GM18511 (cell line): ENCODE results near the gene KIRREL1.

ENCODE experiments used
- ATAC-seq: cut with Tn5 transposase; IDR thresholded peaks from one replicate; pipeline ENCODE4 v1.9.1; 2021; ENCODE audit warnings: mild to moderate bottlenecking, moderate library complexity; ENCODE audit not compliant: unreplicated experiment

Gene KIRREL1

GRCh38 chr1:158102881-158103674, 109.6 kb downstream of the KIRREL1 start:
- no peak for ATAC-seq

DNA sequence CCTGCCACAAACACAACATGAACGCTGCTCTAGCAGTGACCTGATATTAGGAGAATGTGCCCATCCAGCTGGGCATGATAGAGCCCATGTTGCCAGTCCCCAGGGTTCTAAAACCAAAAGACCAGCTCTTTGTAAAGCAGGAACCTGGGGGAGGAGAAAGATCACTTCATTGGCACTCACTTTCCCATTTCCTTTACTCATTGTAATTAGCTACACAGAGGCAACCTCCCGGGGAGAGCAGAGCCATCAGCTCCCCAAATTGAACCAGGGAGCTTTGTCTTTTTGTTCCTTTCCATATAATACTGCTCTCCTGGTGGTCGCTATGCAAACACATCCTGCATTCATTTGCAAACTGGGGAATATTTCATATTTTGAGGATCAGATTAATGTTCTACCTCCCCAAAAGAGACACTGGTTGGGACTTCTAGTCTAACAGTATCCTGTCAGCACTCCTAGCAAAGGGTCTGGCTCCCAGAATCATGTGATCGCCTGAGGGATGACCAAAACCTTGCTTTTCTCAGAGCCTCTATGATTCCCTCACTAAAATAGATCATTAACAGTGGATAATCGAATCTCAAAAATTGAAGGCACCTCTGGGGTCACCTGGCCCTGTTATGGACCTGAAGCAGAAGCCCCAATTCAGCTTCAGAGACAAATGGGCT, 110.5 kb downstream of the KIRREL1 start:
- no peak for ATAC-seq

GRCh38 chr1:158104891-158105290, 111.4 kb downstream of the KIRREL1 start:
- ATAC-seq = no peak

GRCh38 chr1:158105352-158106095, 112.1 kb downstream of the KIRREL1 start:
- no peak for ATAC-seq

GRCh38 chr1:158107916-158108315, 114.5 kb downstream of the KIRREL1 start:
- no peak for ATAC-seq

GRCh38 chr1:158112994-158113758, 119.7 kb downstream of the KIRREL1 start:
- no peak for ATAC-seq

GRCh38 chr1:158113759-158114127, 120.3 kb downstream of the KIRREL1 start:
- ATAC-seq = no peak

GRCh38 chr1:158115126-158115525, 121.7 kb downstream of the KIRREL1 start:
- peak; percentile 95 for ATAC-seq

GRCh38 chr1:158116311-158117167, 123.1 kb downstream of the KIRREL1 start:
- ATAC-seq = no peak

GRCh38 chr1:158117854-158118704, 124.6 kb downstream of the KIRREL1 start:
- no peak for ATAC-seq

DNA sequence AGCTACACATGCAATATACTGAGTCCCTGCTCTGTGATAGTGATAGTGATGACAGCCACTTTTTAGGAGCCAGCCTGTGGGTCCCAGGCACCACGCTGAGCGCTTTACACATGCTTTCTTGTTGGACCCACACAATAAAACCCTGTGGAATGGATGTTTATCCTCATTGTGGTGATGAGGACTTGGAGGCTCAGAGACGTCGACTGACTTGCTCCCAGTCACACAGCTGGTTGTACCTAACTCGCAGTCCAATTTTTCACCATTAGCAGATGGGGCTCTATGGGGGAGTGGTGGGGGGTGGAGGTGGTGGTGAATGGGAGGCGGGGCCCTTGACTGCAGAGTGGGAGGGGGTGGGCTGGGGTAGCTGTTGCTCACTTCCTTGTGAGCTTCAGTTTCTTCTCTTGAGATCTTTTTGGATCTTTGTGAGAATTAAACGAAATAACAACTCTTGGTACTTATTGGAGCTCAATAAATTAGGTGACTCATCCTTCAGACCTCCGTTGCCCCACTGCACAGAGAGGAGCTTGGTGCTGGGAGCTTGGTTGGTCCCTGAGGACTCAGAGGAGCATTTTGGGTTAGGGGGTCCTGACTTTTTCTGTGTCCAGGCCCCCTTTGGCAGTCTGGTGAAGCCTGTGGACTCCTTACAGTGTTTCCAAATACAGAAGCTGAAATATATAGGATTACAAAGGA, 125.4 kb downstream of the KIRREL1 start:
- ATAC-seq = no peak

DNA sequence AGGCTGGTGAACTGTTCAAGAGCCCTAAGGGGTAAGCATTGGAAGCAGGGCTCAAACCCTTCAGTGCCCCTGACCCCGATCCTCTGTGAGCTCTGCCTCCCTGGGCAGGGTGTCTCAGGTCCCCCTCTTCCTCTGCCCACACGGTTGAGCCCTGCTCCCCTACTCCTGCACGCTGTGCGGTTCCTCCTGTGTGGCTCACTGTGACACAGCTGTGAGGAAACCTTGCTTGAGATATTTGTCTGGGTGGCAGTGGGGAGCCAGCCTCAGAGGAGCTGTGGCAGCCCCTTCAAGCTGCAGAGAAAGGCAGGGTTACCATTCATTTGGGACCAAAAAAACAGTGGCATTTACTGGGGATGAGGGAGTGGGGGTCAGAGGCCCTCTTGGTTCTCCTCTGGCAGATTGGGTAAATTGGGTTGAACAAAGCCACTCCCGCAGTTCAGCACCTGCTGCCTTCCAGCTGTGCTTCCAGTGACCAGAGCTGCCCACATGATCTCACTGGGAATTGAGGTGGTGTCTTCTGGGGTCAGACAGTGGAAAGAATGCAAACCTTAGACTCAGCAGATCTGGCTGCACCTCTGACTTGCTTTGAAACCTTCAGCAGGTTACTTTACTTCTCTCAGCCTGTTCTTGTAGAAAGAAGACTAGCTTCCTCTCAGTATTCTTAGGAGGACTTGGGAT, 126.7 kb downstream of the KIRREL1 start:
- ATAC-seq = no peak

GRCh38 chr1:158121604-158122254, 128.3 kb downstream of the KIRREL1 start:
- no peak for ATAC-seq

DNA sequence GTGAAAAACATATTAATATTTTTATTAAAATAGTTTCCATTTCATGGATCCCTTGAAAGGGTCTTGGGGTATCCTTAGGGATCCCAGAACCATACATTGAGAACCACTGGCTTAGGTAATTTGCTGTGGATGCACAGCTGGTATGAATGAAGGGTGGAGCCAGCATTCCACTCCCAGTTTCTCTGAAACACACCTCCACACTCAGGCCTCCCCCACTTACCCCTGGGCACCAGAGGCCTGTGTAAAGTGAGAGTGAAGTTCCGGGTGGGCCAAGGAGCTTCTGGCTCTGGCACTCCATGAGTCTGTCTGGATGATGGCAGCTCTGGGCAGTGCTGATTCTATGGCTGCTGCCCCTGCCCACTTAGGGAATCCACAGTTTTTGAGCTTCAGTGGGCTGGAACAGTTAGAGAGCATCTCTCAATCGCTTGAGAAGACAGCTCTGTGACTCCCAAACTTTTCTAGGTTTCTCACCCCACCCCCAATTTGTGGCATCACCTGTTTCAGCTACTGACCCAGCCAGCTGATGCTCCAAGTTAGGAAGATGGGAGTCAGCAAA, 129.5 kb downstream of the KIRREL1 start:
- ATAC-seq = no peak

DNA sequence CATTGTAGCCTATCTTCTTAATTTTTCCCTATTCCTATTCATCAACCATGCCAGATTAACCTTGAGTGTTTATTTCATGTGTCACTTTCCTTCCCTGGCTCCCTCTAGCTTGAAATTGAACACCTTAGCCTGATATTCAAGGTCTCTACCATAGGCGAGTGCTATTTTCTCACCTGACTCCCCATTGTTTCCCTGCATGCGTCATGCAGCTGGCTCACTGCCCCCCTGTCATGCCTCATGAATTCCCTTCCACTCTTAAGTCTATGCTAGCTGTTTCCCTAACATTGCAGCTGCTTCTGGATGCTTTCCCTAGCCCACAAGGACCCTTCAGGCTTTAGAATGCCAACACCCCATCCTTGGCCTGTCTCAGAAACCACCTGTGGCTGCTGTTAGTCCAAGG, 130.6 kb downstream of the KIRREL1 start:
- ATAC-seq = no peak

GRCh38 chr1:158124999-158125398, 131.6 kb downstream of the KIRREL1 start:
- ATAC-seq = peak; percentile 85

- peak; percentile 63 for ATAC-seq
Measured at GRCh38 chr1:158126425-158126824, 133.0 kb downstream of the KIRREL1 start.
